ENCODE results near the gene MYL3. TPM values are rescaled to one million over a fixed set of nuclear protein-coding genes. Genes with fewer than 3 reads are reported as not detected.

The MYL3 gene
- total and polyA plus RNA-seq, 2 experiments from 2014 or later = not detected

GRCh38 chr3:46852839-46853355 lies 10.3 kb downstream of the MYL3 start:
- DNase-seq (ENCODE audit: low spot score) = no peak

More at GRCh38 chr3:46852839-46853355, 10.3 kb downstream of the MYL3 start:
- no peak for ATAC-seq
- Histone ChIP-seq H4K20me1 (replicated peaks; ENCODE audit: insufficient read depth) (no peaks in the 10 kb centered on the region), H3K4me1 (ENCODE audit: insufficient read depth) (peaks cover 4% of the 10 kb centered on the region), H3F3A (replicated peaks; ENCODE audit: low read depth) (no peaks in the 10 kb centered on the region), H3K36me3 (ENCODE audit: insufficient read depth) (no peaks in the 10 kb centered on the region), H2AFZ (no peak overlapping the region), H3K4me3 (no peak overlapping the region), H3K4me2 (no peak overlapping the region), H3K9me2 (ENCODE audit: insufficient read depth) (no peaks in the 10 kb centered on the region), H3K27ac (ENCODE audit: low read depth) (no peak overlapping the region), H3K79me2 (replicated peaks; ENCODE audit: insufficient read depth) (no peaks in the 10 kb centered on the region), H3K27me3 (ENCODE audit: insufficient read depth) (no peaks in the 10 kb centered on the region)
- no peaks in the 10 kb centered on the region for H3K36me3 Mint-ChIP-seq (ENCODE audit: low read depth)
- no peaks in the 10 kb centered on the region for H3K9me3 Mint-ChIP-seq
- H3K4me3 Mint-ChIP-seq = no peak overlapping the region
- no peak overlapping the region for H3K27ac Mint-ChIP-seq
- H3K27me3 Mint-ChIP-seq (ENCODE audit: insufficient read depth, low read depth, poor library complexity) = peaks cover 26% of the 10 kb centered on the region
- H3K4me1 Mint-ChIP-seq = peaks cover 4% of the 10 kb centered on the region; the same call in 2 of the 3 replicates
- TF ChIP-seq ZNF462 (CRISPR knock-in tag; IDR thresholded peaks at IDR 0.05) = no peak
- no peak for TF ChIP-seq POLR2AphosphoS5 (IDR thresholded peaks at IDR 0.05; ENCODE audit: low read depth)
- TF ChIP-seq CREB1 (CRISPR knock-in tag; IDR thresholded peaks at IDR 0.05; ENCODE audit: low read depth) = no peak
- no peak for TF ChIP-seq STAT1 (IDR thresholded peaks at IDR 0.05; ENCODE audit: unreplicated experiment)
- no peak for TF ChIP-seq REST (IDR thresholded peaks at IDR 0.05; ENCODE audit: unreplicated experiment)
- no peak for TF ChIP-seq ZNF331 (CRISPR knock-in tag; IDR thresholded peaks at IDR 0.05; ENCODE audit: low read depth)
- TF ChIP-seq EZH2 (IDR thresholded peaks at IDR 0.05; ENCODE audit: low read depth, unreplicated experiment) = no peak
- TF ChIP-seq NANOG (IDR thresholded peaks at IDR 0.05; ENCODE audit: borderline replicate concordance) = no peak
